Measurements from ENCODE around the gene PRSS27. TPM values are rescaled to one million over a fixed set of nuclear protein-coding genes. Genes with fewer than 3 reads are reported as not detected.
A peak's percentile ranks its signal among the peaks of the same experiment; 100 is the strongest.

Gene PRSS27
- total RNA-seq, 1 experiment from 2014 or later: 1.1 TPM

GRCh38 chr16:2752850-2753732, 33.1 kb upstream of the PRSS27 start:
- DNase-seq (ENCODE audit: low read depth): no peak
- in situ Hi-C loops (cut with HindIII; ENCODE audit: low pct_unique_long_range_greater_than_20kb, low sequenced_read_pairs): no loop called here

- in situ Hi-C loops (cut with HindIII; ENCODE audit: low pct_unique_long_range_greater_than_20kb, low sequenced_read_pairs): no loop called here
- DNase-seq (ENCODE audit: low read depth): peak; percentile 99
These were observed 32.2 kb upstream of the PRSS27 start, which contains the start of gene SRRM2 for GRCh38 chr16:2752035-2752849. TSS of gene SRRM2 (plus strand) at chr16:2752638. CDS start at chr16:2756365, 3,727 bp downstream.

GRCh38 chr16:2751577-2752034, 31.6 kb upstream of the PRSS27 start:
- DNase-seq (ENCODE audit: low read depth): no peak
- in situ Hi-C loops (cut with HindIII; ENCODE audit: low pct_unique_long_range_greater_than_20kb, low sequenced_read_pairs): no loop called here

GRCh38 chr16:2749936-2750335, 29.9 kb upstream of the PRSS27 start:
- DNase-seq (ENCODE audit: low read depth): no peak
- in situ Hi-C loops (cut with HindIII; ENCODE audit: low pct_unique_long_range_greater_than_20kb, low sequenced_read_pairs): no loop called here

- in situ Hi-C loops (cut with HindIII; ENCODE audit: low pct_unique_long_range_greater_than_20kb, low sequenced_read_pairs): no loop called here
- no peak for DNase-seq (ENCODE audit: low read depth)
These were observed 29.5 kb upstream of the PRSS27 start for GRCh38 chr16:2749476-2749875.

- in situ Hi-C loops (cut with HindIII; ENCODE audit: low pct_unique_long_range_greater_than_20kb, low sequenced_read_pairs): no loop called here
- no peak for DNase-seq (ENCODE audit: low read depth)
These were observed 28.9 kb upstream of the PRSS27 start for GRCh38 chr16:2748757-2749455.

- in situ Hi-C loops (cut with HindIII; ENCODE audit: low pct_unique_long_range_greater_than_20kb, low sequenced_read_pairs): no loop called here
- no peak for DNase-seq (ENCODE audit: low read depth)
These were observed 25.9 kb upstream of the PRSS27 start for GRCh38 chr16:2745961-2746360.

GRCh38 chr16:2745116-2745890, 25.3 kb upstream of the PRSS27 start:
- no peak for DNase-seq (ENCODE audit: low read depth)
- in situ Hi-C loops (cut with HindIII; ENCODE audit: low pct_unique_long_range_greater_than_20kb, low sequenced_read_pairs): no loop called here

- in situ Hi-C loops (cut with HindIII; ENCODE audit: low pct_unique_long_range_greater_than_20kb, low sequenced_read_pairs): no loop called here
- no peak for DNase-seq (ENCODE audit: low read depth)
These were observed 24.7 kb upstream of the PRSS27 start for GRCh38 chr16:2744711-2745110.

GRCh38 chr16:2743007-2743810, 23.2 kb upstream of the PRSS27 start:
- in situ Hi-C loops (cut with HindIII; ENCODE audit: low pct_unique_long_range_greater_than_20kb, low sequenced_read_pairs): no loop called here
- DNase-seq (ENCODE audit: low read depth): no peak

GRCh38 chr16:2742323-2743006, 22.4 kb upstream of the PRSS27 start:
- in situ Hi-C loops (cut with HindIII; ENCODE audit: low pct_unique_long_range_greater_than_20kb, low sequenced_read_pairs): no loop called here
- no peak for DNase-seq (ENCODE audit: low read depth)

GRCh38 chr16:2741168-2741567, 21.1 kb upstream of the PRSS27 start:
- DNase-seq (ENCODE audit: low read depth): no peak
- in situ Hi-C loops (cut with HindIII; ENCODE audit: low pct_unique_long_range_greater_than_20kb, low sequenced_read_pairs): no loop called here

- in situ Hi-C loops (cut with HindIII; ENCODE audit: low pct_unique_long_range_greater_than_20kb, low sequenced_read_pairs): no loop called here
- no peak for DNase-seq (ENCODE audit: low read depth)
These were observed 20.5 kb upstream of the PRSS27 start for GRCh38 chr16:2740476-2740875.

- in situ Hi-C loops (cut with HindIII; ENCODE audit: low pct_unique_long_range_greater_than_20kb, low sequenced_read_pairs): no loop called here
- no peak for DNase-seq (ENCODE audit: low read depth)
These were observed 19.8 kb upstream of the PRSS27 start for GRCh38 chr16:2739625-2740430.

GRCh38 chr16:2738615-2739014, 18.6 kb upstream of the PRSS27 start:
- DNase-seq (ENCODE audit: low read depth): no peak
- in situ Hi-C loops (cut with HindIII; ENCODE audit: low pct_unique_long_range_greater_than_20kb, low sequenced_read_pairs): no loop called here

- no peak for DNase-seq (ENCODE audit: low read depth)
- in situ Hi-C loops (cut with HindIII; ENCODE audit: low pct_unique_long_range_greater_than_20kb, low sequenced_read_pairs): no loop called here
These were observed 17.9 kb upstream of the PRSS27 start for GRCh38 chr16:2737895-2738418.

Measured in Caki2 (cell line).